GM06990 (cell line): ENCODE results near the gene ACIN1.

Experiments used
- DNase-seq: peaks from one replicate; pipeline ENCODE4 v3.0.0-alpha.2; 2011; ENCODE audit not compliant: insufficient read length; ENCODE audit errors: extremely low read depth
- H3K27me3 ChIP-seq: replicated peaks from 2 replicates; pipeline ENCODE4 v1.6.0; 2011; ENCODE audit warnings: low read length; ENCODE audit not compliant: control insufficient read depth, insufficient read depth
- H3K36me3 ChIP-seq: 2 replicates; pipeline ENCODE4 v1.5.1; 2011; ENCODE audit warnings: low read length; ENCODE audit not compliant: control insufficient read depth, insufficient read depth
- H3K4me3 ChIP-seq: replicated peaks from 2 replicates; pipeline ENCODE4 v1.5.1; 2011; ENCODE audit warnings: low read depth, mild to moderate bottlenecking, control low read depth, low read length
- TF ChIP-seq, protein P1 (sequence below): IDR thresholded peaks from 2 replicates; pipeline ENCODE4 v1.5.1; 2011; ENCODE audit warnings: low read length, control low read depth, mild to moderate bottlenecking, inconsistent platforms; ENCODE audit not compliant: insufficient read depth, poor library complexity, severe bottlenecking

The ACIN1 gene

DNA sequence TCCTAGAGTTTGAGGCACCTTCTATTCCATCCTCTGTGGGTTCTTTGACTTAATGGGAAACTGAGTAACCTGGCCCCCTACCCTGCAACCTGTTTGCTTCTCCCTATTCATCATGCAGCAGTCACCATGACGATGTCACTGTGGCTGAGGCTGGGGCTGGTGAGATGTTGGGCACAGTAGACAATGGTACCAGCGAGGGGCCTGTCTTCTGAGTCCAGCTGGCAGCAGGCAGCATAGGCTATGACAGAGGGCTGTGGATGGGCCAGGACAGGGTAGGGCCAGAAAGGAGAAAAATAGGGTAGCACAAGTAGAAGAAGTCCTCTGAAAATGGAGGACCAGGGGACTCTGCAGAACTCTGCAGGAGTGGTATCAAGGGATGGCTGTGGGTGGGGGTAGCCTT, 7.9 kb upstream of the ACIN1 start:
- TF ChIP-seq, protein P1, sequence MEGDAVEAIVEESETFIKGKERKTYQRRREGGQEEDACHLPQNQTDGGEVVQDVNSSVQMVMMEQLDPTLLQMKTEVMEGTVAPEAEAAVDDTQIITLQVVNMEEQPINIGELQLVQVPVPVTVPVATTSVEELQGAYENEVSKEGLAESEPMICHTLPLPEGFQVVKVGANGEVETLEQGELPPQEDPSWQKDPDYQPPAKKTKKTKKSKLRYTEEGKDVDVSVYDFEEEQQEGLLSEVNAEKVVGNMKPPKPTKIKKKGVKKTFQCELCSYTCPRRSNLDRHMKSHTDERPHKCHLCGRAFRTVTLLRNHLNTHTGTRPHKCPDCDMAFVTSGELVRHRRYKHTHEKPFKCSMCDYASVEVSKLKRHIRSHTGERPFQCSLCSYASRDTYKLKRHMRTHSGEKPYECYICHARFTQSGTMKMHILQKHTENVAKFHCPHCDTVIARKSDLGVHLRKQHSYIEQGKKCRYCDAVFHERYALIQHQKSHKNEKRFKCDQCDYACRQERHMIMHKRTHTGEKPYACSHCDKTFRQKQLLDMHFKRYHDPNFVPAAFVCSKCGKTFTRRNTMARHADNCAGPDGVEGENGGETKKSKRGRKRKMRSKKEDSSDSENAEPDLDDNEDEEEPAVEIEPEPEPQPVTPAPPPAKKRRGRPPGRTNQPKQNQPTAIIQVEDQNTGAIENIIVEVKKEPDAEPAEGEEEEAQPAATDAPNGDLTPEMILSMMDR: no peak
- peaks cover 4% of the 10 kb centered on the region for H3K36me3 ChIP-seq
- H3K27me3 ChIP-seq: no peaks in the 10 kb centered on the region
- DNase-seq: no peak
- no peak overlapping the region for H3K4me3 ChIP-seq

DNA sequence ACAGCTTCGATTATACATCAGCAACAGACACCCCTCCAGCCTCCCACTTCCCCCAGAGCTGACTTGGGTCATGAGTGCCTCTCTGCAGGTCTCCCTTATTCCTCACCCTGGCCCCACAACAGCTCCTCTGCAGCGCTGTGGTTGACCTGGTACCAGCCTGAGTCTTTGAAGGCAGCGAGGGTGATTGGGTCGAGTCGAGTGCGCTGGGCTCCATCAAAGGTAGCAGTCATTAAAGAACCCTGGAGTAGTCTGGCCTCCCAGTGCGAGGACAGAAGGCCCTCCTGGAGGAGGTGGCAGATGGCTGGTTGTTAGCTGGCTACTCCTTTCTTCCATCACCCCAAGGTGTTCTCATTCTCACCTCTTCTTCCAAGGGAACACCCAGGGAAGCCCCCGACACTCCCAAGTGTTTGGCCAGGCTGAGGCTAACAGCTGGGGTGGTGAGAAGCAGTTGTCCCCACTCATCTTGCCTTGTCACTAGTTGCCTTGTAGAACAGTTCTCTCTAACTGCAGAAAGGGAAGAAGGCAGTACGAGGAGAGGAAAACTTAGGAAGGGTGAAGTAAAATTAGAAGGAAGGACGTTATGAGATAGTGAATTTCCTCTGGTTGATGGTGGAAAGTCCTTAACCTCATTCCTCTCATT, 7.2 kb upstream of the ACIN1 start:
- H3K27me3 ChIP-seq: no peaks in the 10 kb centered on the region
- TF ChIP-seq, protein P1: no peak
- no peak for DNase-seq
- H3K36me3 ChIP-seq: peaks cover 7% of the 10 kb centered on the region
- no peak overlapping the region for H3K4me3 ChIP-seq

DNA sequence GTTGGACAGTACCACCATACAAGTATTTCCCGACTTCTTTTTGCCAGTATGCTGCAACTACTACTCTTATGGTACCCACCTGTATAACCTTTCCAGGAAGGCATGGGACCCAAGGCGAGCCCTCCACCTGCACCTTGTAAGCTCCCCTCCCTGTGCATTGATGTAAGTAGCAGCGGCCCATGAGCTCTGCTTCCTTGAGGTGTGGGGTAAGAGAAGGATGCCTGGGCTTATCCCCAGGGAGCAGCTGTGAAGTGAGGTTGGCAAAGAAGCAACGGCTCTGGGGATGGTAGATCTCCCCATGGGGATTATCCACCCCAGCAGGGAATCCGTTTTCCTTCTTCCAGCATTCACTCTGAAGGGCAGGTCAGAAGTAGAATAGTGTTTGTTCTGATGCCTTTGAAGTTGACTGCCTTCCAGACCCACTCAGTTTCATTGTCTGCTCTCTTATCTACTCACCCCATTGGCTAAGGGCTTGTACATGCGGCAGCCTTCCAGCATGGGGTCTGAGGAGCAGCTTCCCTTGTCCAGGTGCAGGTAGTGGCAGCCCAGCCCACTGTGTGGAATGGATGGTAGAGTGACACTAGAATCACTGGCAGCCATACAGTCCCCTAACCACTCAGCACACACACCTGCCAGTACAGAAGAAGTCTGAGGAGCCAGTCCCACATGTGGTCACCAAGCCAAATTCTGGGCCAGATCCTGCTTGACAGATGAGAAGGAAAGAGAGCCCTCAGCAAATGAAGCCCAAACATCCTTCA, 6.5 kb upstream of the ACIN1 start:
- TF ChIP-seq, protein P1: no peak
- H3K4me3 ChIP-seq: no peak overlapping the region
- peaks cover 7% of the 10 kb centered on the region for H3K36me3 ChIP-seq
- no peak for DNase-seq
- no peaks in the 10 kb centered on the region for H3K27me3 ChIP-seq

DNA sequence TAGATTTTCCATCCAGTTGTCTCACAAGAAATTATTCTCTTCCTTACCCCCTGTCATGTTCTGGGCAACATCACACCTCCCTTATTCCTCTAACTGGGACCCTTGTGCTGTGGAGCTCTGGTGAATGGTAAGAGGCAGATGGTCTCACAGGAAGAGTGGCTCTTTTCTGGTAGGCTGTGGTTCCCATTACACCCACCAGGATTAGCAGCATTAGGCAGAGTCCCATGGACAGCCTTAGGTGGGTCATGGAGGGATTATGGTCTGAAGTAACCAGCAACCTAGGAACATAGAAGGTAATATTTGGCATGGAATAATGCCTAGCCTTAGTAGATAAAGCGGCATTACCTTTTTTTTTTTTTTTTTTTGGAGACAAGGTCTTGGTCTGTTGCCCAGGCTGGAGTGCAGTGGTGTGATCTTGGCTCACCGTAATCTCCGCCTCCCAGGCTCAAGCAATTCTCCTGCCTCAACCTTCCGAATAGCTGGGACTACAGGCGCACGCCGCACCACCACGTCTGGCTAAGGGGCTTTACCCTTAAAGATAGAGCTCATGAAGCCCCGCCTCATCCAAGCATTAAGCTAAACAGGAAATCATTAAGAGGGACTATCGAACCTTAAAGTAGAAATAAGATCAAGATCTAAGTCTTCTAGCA, 4.4 kb upstream of the ACIN1 start:
- TF ChIP-seq, protein P1: no peak
- H3K4me3 ChIP-seq: no peak overlapping the region
- peaks cover 7% of the 10 kb centered on the region for H3K36me3 ChIP-seq
- no peak for DNase-seq
- no peaks in the 10 kb centered on the region for H3K27me3 ChIP-seq

DNA sequence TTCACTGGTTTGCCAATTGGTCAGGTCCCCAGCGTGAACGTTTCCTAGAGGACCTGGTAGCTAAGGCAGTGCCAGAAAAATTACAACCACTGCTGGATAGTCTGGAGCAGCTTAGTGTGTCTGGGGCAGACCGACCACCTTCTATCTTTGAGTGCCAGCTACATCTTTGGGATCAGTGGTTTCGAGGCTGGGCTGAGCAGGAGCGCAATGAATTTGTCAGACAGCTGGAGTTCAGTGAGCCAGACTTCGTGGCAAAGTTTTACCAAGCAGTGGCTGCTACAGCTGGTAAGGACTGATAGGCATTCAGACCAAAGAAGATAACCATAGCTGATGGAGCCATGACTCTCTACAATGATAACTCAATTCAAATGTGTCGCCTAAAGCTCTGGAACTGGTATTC, 2.9 kb upstream of the ACIN1 start:
- H3K4me3 ChIP-seq: no peak overlapping the region
- no peaks in the 10 kb centered on the region for H3K27me3 ChIP-seq
- TF ChIP-seq, protein P1: no peak
- DNase-seq: no peak
- H3K36me3 ChIP-seq: peaks cover 7% of the 10 kb centered on the region
